ENCODE data around the gene MIA3.

- TF ChIP-seq, protein P1, sequence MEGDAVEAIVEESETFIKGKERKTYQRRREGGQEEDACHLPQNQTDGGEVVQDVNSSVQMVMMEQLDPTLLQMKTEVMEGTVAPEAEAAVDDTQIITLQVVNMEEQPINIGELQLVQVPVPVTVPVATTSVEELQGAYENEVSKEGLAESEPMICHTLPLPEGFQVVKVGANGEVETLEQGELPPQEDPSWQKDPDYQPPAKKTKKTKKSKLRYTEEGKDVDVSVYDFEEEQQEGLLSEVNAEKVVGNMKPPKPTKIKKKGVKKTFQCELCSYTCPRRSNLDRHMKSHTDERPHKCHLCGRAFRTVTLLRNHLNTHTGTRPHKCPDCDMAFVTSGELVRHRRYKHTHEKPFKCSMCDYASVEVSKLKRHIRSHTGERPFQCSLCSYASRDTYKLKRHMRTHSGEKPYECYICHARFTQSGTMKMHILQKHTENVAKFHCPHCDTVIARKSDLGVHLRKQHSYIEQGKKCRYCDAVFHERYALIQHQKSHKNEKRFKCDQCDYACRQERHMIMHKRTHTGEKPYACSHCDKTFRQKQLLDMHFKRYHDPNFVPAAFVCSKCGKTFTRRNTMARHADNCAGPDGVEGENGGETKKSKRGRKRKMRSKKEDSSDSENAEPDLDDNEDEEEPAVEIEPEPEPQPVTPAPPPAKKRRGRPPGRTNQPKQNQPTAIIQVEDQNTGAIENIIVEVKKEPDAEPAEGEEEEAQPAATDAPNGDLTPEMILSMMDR (IDR thresholded peaks at IDR 0.05 in 4 of 5, conservative IDR thresholded peaks at IDR 0.05 in 1 of 5), result no peak
- no peak for TF ChIP-seq POLR2A (IDR thresholded peaks at IDR 0.05)
These were observed 91.8 kb downstream of the MIA3 start for GRCh38 chr1:222709700-222710153.

Data from gastrocnemius medialis (tissue), 4 donors.